HG03457 (cell line): ENCODE data around the gene PKN2.
"Not testable (repeated sequence)": the region's sequence is repeated elsewhere in the genome, so short reads cannot be mapped to it uniquely, and the experiment has no call there.

Experiments
- ATAC-seq: cut with Tn5 transposase; IDR thresholded peaks from one replicate; pipeline ENCODE4 v1.9.1; 2021; ENCODE audit warnings: moderate number of reproducible peaks; ENCODE audit not compliant: unreplicated experiment

Gene PKN2

DNA sequence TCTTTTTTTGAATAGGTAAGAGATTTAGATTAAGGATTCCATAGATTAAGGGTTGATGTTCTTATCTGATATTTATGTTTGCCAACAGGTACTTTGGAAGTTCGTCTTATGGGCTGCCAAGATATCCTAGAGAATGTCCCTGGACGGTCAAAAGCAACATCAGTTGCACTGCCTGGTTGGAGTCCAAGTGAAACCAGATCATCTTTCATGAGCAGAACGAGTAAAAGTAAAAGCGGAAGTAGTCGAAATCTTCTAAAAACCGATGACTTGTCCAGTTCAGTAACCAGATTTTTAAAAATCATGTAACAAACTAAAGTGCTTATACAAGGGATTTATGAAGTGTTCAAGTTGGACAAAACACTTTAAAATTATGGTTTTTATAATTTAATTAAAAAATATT, 100.5 kb downstream of the PKN2 start:
- ATAC-seq: no peak

GRCh38 chr1:88787023-88787903, 103.2 kb downstream of the PKN2 start:
- no peak for ATAC-seq

DNA sequence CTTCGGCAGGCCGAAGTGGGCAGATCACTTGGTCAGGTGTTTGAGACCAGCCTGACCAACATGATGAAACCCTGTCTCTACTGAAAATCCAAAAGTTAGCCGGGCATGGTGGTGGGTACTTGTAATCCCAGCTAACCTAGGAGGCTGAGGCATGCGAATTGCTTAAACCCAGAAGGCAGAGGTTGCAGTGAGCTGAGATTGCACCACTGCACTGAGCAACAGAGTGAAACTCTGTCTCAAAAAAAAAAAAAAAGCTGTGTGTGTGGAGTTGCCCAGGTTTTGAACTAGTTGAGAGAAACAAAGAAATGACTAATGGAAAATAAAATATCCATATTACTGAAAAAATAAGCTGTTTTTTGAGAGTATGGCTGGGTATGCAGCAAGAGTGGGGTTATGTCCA, 107.1 kb downstream of the PKN2 start:
- ATAC-seq: no peak

- no peak for ATAC-seq
Observed at GRCh38 chr1:88799491-88799890, 115.4 kb downstream of the PKN2 start.

DNA sequence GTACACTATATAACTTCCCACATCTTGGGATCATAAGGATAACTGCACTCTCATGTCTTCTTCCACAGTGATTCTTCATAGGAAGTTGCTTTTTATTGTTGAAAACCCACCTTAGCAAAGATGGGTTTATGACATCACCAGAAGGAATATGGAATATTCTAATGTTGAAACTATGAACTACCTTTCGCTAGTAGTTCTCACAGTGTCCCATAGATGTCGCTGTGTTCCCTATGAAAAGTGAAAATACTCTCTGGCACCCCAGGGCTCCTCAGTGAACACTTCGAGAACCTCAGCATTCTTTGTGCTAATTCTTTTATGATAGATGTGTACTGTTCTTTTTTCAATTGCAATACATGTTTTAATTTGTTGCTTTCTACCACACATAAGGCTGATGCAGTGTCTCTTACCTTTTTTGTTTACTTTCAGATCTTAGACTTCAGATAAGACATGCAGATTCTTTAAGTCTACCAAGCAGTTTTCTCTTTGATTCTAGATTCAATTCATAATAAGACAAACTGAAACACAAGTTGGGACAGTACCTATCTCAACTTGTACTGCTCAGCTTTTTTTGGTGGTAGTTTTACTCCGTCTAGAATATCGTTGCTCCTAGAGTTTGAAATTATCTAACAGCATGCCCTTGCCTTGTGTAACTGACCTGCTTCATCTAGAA, 116.4 kb downstream of the PKN2 start:
- ATAC-seq: no peak

DNA sequence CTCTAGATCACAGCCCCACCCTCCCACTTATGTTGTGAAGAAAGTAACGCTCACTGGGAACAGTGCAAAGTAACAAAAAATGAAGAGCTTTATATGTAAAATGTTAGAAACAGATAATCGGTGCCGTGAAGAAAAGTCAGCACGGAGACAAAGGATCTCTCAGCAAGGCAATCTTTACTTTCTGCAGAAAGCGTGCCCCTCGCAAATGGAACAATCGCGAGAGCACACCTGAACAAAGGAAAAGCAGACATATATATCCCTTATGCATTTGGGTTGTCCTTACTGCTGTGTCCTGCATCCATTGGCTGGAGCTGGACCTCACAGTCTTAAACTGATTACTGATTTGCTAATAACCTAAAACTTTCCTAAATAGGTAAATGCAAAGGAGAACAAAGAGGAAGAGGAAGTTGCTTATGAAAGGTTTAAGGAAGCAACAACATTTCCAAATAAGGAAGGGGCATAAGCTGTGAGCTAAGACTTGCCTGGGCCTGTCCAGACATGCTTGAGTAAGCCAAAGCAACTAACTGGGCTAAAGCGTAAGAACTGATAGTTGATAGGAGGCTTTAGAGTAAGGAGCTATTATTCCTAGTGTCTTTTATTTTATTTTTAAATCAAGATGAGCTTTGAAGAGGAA, 117.6 kb downstream of the PKN2 start:
- ATAC-seq: no peak

DNA sequence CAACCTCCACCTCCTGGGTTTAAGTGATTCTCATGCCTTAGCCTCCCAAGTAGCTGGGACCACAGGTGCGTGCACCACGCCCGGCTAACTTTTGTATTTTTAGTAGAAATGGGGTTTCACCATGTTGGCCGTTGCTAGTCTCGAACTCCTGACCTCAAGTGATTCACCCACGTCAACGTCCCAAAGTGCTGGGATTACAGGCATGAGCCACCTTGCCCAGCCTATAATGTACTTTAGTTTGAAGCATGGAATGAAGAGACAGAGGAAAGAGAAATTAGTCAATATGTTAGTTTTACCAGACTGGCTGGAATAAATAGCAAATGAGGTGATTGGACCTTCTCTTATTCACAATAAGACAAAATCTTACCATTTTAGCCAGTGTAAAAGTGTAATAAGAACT, 118.3 kb downstream of the PKN2 start:
- no peak for ATAC-seq

DNA sequence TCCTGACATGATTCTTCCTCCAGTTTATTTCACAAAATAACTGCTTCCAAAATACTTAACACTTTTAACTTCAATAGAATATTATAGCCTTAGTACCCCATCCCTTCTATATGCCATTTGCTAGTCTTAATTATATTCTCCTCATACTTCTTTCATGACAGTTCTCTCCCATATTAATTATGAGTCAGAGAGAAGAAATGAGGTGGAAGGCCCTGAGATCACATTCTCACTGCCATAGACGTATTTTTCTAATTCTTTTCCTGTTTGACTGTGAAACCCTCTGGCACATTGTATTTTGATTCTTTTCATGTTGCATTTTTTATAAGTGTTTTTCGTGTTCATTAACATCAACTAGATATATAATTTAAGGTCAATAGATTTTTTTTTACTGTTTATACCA, 118.9 kb downstream of the PKN2 start:
- ATAC-seq: no peak

GRCh38 chr1:88803444-88803843, 119.4 kb downstream of the PKN2 start:
- ATAC-seq: no peak

- no peak for ATAC-seq
Observed at GRCh38 chr1:88812366-88812765, 128.3 kb downstream of the PKN2 start.

- ATAC-seq: no peak
Observed at GRCh38 chr1:88813471-88813870, 129.4 kb downstream of the PKN2 start.

GRCh38 chr1:88819642-88820041, 135.6 kb downstream of the PKN2 start:
- not testable (repeated sequence) for ATAC-seq

GRCh38 chr1:88825721-88826120, 141.6 kb downstream of the PKN2 start:
- ATAC-seq: no peak

DNA sequence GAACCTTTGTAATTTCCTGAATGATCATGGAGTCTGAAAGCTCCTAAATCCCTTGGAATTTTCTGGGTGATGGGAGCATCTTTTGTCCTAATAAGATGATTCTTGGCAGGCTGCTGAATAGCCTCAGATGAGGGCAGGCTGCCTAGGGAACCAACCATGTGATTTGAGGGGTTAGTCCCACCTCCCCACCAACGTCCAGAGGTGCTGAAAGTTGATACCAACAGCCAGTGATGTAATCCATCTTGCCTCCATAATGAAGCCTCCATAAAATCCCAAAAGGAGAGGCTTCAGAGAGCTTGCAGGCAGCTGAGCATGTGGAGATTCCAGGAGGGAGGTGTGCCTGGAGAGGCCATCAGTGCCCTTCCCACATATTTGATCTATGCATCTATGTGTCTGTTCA, 163.6 kb downstream of the PKN2 start:
- ATAC-seq: no peak

DNA sequence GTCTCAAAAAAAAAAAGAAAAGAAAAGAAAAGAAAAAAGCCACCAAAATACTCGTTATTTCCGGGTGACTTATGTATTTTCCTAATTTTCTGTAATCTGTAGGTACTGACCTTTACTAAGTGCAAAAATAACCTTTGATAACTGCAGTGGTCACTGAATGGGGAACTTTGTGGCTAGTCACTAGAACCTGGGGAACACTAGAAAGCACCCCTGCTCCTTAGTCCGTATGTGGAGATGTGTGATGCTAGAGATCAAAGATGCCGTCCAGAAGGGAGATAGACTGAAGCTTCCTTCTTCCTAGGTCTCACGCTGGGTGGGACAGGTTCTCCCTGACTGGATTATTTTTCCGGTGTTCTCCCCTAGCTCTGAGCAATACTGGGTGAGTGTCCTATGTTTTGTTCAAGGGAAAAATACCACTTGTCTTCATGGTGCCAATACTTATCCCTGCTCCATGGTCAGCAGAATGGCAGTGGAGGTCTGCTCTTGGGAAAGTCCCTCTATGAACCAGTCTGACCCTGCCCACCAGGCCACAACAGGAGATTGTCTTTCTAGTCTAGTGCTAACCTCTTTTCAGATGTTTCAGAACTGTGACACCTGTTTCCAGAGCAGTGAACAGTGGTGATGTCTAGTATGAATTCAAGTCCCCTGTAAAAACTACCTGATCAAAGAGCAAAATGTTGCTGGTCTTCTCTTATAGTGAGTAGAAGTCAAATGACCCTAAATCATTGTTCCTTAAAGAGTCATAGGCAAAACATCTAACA, 167.4 kb downstream of the PKN2 start:
- no peak for ATAC-seq

DNA sequence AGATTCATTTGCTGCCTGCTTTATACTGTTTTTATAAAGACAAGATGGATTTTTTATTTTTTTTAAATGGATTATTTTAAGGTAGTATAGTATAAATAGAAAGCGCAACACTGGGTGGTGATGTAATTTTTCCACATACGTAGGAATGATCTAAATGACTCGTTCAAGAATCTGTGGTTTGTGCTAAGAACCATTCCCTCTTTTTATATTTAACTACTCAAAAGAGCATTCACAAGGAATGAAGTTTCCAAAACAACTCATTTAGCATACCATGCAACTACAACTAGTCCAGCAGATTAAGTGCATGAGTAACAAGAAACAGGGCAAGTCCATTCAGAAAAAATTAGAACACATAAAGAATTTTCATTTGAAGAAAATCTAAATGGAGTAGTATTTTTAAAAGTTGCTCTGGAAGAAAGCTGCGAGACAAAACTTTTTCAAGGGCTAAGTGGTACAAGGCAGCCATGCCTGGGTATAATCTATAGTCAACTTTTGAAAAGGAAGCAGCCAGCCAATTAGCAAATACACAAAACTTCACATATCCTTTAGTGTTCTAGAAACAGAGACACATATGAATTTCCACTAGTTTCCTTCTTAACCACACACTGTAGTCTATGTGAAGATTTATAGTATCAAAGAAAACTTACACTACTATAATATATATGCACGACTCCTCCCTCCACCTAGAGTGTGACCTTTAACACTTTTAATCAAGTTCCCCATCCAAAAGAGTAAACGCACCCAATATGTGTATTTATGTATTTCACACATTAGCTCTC, 183.9 kb downstream of the PKN2 start:
- no peak for ATAC-seq

DNA sequence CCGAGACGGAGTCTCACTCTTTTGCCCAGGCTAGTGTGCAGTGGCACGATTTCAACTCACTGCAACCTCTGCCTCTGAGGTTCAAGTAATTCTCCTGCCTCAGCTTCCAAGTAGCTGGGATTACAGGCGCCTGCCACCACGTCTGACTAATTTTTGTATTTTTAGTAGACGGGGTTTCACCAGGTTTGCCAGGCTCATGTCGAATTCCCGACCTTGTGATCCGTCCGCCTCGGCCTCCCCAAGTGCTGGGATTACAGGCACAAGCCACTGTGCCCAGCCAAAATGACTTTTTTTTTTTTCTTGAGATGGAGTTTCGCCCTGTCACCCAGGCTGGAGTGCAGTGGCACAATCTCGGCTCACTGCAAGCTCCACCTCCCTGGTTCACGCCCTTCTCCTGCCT, 185.6 kb downstream of the PKN2 start:
- ATAC-seq: not testable (repeated sequence)

DNA sequence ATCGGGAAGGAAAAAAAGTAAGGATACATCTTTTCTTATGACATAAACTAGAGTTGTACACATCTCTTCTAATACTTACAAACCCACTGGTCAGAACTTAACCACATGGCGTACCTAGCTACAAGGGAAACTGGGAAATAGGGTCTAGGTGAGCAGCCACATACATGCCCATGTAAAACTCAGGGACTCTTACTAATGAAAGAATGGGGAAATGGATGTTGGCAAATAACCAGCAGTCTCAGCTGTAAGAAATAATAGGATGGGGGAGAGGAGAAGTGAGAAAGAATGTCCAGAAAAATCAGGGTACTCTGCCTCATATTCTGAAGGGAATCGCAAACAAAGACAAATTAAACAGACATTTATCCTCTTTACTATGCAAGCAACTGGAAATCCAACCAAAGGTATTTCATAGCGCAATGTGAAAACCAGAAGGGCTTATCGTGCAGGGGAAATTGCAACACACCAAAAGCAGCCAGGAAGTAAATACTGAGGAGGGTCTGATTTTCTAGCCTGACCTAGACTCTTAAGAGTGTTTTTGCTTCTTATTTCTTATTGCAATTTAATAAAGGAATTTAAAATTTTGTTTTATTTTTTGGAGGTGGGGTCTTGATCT, 189.8 kb downstream of the PKN2 start:
- no peak for ATAC-seq

DNA sequence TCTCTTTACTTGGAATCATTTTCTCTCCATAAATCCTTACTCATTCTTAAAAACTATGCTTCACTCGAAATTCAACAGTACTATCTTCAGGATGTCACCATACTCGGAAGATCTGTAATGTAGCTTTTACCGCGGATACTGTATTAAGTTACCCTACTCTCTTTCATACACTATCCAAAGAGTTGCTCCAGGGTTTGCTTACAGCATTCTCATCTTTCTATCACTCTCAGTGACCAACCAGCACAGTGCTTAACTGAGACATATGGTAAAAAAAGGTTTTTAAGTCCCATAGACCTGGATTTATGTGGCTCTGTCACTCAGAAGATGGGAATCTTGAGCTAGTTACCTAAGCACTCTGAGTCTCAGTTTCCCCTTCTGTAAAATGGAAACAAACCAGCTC, 191.5 kb downstream of the PKN2 start:
- ATAC-seq: no peak
